KOPT-K1 (cell line): Measurements from ENCODE around the gene RASSF5.

Source experiments
- H3K27ac ChIP-seq: fragments of 200-600 bp; sonication (generic); 2 replicates; pipeline ENCODE4 v1.5.1; 2016; ENCODE audit warnings: antibody characterized with exemption, mild to moderate bottlenecking, low read depth, low read length; ENCODE audit not compliant: poor library complexity, severe bottlenecking
- H3K36me3 ChIP-seq: fragments of 200-600 bp; sonication (generic); 2 replicates; pipeline ENCODE4 v1.5.1; 2017; ENCODE audit warnings: antibody characterized with exemption, mild to moderate bottlenecking, low read length, moderate library complexity; ENCODE audit not compliant: insufficient read depth
- H3K9me3 ChIP-seq: fragments of 200-600 bp; sonication (generic); 2 replicates; pipeline ENCODE4 v1.5.1; 2017; ENCODE audit warnings: antibody characterized with exemption, low read length, mild to moderate bottlenecking; ENCODE audit not compliant: insufficient read depth, poor library complexity, severe bottlenecking

RASSF5 gene, protein sequence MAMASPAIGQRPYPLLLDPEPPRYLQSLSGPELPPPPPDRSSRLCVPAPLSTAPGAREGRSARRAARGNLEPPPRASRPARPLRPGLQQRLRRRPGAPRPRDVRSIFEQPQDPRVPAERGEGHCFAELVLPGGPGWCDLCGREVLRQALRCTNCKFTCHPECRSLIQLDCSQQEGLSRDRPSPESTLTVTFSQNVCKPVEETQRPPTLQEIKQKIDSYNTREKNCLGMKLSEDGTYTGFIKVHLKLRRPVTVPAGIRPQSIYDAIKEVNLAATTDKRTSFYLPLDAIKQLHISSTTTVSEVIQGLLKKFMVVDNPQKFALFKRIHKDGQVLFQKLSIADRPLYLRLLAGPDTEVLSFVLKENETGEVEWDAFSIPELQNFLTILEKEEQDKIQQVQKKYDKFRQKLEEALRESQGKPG

DNA sequence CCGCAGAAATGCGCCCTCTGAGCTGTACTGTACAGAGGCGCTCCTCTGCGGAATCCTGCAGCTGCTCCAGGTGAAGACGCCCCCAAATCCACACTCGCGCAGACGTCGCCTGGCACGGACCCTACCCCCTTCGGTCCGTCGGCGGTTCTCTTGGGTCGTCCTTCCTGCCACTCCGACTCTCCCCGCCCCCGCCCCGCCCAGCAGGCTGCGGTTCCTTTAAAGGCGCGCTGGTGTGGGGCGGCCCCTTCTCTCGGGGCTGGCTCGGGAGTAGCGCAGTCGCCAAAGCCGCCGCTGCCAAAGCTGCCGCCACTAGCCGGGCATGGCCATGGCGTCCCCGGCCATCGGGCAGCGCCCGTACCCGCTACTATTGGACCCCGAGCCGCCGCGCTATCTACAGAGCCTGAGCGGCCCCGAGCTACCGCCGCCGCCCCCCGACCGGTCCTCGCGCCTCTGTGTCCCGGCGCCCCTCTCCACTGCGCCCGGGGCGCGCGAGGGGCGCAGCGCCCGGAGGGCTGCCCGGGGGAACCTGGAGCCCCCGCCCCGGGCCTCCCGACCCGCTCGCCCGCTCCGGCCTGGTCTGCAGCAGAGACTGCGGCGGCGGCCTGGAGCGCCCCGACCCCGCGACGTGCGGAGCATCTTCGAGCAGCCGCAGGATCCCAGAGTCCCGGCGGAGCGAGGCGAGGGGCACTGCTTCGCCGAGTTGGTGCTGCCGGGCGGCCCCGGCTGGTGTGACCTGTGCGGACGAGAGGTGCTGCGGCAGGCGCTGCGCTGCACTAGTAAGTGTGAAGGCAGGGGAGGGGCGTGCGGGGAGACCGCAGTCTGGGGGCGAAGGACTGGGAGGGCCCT lies at the start of gene RASSF5:
Gene RASSF5 (plus strand): TSS at position 248 of the 846 bp plus-strand sequence. CDS start 72 bp downstream, at position 320.
- no peaks in the 10 kb centered on the region for H3K36me3 ChIP-seq
- H3K27ac ChIP-seq = no peak within 1 kb of the TSS
- H3K9me3 ChIP-seq = no peaks in the 10 kb centered on the region

DNA sequence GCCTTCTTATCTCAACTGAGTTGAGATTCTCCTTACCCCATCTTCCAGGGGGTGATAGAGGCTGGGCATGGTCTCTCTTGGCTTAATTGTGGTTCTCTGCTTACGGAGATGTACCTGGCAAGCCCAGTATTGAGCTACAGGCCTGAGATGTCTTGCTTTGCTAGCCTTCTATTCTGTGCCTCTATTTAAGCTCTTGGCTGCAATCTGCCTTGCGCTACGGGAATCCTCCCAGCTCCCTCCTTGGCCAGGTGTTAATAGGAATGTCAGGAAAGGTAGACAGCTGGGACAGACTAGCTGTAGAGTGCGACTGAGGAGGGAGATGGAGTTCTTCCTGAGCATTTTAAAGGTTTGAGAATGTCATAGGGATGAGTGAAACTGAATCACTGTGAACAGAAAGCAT lies 47.6 kb upstream of the RASSF5 start:
- Histone ChIP-seq H3K9me3 (no peaks in the 10 kb centered on the region), H3K27ac (no peak overlapping the region), H3K36me3 (peaks cover 33% of the 10 kb centered on the region)

DNA sequence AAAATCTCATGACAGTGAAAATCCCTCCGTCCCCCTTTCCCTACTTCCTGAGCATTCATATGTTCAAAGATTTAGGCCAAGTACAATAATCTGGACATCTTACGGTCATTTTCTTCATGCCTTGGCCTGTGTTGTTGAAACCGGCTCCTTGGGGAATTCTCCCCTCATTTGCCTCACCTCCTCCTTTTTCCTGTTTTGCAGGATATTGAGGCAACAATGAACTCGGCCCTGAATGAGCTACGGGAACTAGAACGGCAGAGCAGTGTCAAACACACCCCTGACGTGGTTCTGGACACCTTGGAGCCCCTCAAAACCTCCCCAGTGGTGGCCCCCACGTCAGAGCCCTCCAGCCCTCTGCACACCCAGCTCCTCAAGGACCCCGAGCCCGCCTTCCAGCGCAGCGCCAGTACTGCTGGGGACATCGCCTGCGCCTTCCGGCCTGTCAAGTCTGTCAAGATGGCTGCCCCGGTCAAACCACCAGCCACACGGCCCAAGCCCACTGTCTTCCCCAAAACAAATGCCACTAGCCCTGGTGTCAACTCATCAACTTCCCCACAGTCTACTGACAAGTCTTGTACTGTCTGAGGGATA lies 46.4 kb upstream of the RASSF5 start:
- H3K36me3 ChIP-seq = peaks cover 22% of the 10 kb centered on the region; the same call in 1 of the 2 replicates
- no peak overlapping the region for H3K27ac ChIP-seq
- no peaks in the 10 kb centered on the region for H3K9me3 ChIP-seq

DNA sequence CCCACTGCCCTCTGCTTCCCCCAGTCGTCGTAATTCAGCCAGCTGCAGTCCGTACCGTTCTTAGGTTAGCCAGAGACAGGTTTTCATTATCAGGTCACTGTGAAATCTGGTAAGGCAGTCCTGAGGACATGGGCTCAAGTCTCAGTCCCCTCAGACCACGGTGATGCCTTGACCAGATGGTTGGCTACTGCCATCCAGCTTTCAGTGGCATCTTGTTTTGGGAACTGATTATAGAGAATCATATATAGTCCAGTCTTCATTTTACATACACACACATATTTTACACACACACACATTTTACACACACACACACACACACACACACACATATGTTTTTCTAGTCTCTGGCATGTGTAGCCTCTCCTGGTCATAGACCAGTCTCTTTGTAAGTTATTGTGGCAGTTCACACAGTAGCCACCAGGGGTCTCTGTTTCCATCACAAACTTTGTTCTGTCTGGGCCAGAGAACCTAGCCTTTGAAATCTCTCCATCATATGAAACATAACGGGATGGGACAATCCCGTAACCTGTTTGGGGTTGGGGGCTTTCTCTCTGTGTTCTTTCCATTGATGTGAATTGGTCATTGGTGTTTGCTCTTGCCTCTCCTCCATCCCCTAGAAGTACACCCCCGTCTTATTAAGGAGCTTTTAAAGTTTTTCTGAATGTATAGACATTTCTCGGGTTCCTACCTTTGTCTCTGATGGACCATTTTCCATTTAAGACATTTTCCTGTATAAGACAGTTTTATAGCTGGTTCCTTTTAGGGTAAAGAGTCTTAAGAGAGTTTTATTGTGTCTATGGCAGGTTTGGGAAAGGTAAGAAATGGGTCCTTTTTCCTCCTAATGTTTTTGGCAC lies 45.5 kb upstream of the RASSF5 start:
- Histone ChIP-seq H3K9me3 (no peaks in the 10 kb centered on the region), H3K27ac (no peak overlapping the region), H3K36me3 (peaks cover 21% of the 10 kb centered on the region; the same call in 1 of the 2 replicates)

DNA sequence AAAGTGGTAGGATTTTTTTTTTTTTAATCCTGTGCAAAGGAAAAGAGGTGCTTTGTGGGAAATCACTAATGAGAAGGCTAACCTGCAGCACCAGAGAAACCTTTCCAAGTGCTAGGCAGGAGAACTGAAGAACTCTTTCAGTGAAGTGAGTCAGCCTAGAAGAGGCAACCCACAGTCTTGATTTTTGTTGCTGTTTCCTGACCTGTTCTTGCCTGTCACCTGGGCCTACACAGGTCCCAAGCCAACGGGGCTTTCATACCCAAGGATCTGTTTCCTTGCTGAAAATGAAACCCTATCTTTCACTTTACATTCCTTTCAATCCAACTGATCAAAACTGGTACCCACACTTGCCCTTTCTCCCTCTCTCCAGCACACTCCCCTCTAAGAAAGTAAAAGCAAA lies 44.2 kb upstream of the RASSF5 start:
- Histone ChIP-seq H3K9me3 (no peaks in the 10 kb centered on the region), H3K36me3 (peaks cover 17% of the 10 kb centered on the region; the same call in 1 of the 2 replicates), H3K27ac (no peak overlapping the region)

DNA sequence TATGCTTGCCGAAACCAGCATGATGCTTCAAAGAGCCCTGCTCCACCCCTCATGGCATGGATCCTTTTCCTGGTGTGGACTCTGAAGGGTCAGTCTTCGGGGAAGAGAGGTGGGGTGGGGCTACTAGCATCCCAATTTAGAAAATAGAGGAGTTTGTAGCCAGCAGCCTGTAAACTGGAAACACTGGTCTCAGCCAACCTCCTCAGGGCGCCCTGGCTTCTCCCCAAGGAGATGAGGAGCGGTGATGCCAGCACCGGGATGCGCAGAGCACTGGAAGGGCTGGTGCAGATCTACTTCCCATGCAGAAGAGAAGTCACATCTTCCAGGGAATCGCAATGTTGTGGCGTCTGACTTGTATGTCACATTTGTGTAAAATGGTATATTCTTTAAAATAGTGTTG lies 43.4 kb upstream of the RASSF5 start:
- Histone ChIP-seq H3K36me3 (peaks cover 9% of the 10 kb centered on the region; the same call in 1 of the 2 replicates), H3K27ac (no peak overlapping the region), H3K9me3 (no peaks in the 10 kb centered on the region)

DNA sequence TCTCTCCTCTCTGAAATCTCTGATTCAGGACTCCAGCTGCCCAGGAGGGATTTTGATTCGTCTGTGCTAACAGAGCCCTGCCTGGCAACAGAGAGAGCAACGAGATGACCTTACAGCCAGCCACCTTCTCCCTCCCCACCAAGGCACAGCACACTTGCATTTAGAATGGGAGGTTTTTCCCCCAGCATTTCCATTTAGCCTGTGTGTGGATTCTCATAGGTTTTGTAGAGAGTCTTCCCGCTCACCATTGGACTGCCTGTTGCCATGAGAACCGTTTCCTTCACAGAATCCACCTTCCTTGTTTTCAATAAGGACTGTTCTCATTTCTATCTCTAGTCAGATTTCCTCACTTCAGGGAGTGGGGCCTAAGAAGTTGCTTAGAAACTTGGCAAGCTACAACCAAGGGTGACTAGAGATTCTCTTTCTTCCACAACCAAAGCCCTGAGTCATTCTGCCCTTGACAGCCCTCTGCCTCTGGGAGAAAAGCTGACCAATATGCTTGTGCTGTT lies 42.8 kb upstream of the RASSF5 start:
- Histone ChIP-seq H3K27ac (no peak overlapping the region), H3K9me3 (no peaks in the 10 kb centered on the region), H3K36me3 (peaks cover 8% of the 10 kb centered on the region; the same call in 1 of the 2 replicates)

DNA sequence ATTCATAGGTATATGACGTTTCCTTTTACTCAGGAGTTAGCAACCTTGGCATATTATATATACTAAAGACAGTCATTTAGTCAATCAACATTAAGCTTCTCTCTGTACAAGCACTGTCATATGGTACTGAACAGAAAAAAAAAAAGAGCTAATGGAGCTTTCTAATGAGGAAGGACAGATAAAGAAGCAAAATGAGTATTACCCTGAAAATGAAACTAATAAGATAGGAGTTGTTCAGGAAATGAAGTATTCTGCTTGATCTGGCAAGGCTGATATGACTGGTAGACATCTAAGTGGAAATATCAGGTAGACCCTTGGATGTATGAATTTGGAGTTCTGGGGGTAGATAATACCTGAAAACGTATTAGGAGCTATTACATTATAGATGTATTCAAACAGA lies 41.4 kb upstream of the RASSF5 start:
- Histone ChIP-seq H3K9me3 (no peaks in the 10 kb centered on the region), H3K27ac (no peak overlapping the region)

DNA sequence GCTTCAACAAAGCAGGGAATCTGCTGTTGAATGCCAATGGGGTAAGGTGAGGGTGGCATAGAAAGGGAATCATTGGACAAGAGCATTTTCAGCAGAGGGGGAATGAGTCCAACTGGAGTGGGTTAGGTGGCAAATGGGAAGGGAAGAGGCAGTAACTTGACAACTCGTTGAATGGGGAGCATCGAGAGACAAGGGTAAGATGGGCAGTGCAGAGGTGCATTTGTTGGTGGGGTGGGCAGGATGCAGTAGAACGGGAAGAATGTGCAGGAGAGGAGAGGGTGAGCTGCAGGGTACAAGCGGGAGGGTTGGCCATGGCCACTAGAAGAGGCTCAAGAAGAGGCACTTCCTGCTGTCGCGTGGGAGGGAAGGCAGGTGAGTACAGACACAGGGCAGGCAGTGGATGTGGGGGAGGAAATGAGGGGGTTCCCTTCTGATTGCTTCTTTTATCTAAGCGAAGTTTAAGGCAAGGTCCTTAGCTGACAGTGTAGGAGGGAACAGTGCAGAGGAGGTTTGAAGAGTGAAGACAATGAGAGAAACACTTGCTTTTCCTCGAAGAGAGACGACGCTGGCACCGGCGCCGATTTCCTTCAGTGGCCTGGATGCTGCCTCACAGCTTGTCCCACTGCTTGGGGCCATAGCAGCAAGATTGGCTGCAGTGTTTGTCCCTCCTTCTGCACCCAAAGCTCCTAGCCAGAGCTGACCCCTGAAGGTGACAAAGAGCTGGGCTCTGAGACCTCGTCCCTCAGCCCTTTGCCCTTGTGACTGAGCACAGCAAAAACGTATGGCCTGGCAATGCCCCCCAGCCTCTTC lies 40.3 kb upstream of the RASSF5 start:
- no peaks in the 10 kb centered on the region for H3K9me3 ChIP-seq
- H3K36me3 ChIP-seq = no peaks in the 10 kb centered on the region
- H3K27ac ChIP-seq = peak overlapping the region; percentile 48

More for the DNA sequence above, 41.4 kb upstream of the RASSF5 start:
- peaks cover 8% of the 10 kb centered on the region; the same call in 1 of the 2 replicates for H3K36me3 ChIP-seq

DNA sequence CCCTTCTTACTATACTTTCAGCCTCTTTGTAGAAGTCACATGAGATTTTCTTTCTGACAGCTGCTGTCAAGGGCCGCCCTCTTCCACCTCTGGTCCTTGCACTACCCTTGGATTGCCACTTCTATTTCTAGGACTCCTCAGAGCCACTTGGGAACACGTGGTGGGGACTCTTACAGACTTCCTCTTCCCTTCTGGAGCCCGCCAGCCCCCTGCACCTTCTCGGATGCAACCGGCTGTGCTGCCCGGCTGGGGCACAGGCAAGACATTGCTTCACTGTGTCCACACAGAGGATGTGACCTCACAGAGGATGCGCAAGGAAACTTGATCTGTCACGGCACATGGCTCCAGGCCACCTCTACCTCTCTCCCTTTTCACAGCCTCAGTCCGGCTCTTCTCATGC lies 39.4 kb upstream of the RASSF5 start:
- peak overlapping the region; percentile 48 for H3K27ac ChIP-seq
- H3K36me3 ChIP-seq = peaks cover 1% of the 10 kb centered on the region; the same call in 1 of the 2 replicates
- H3K9me3 ChIP-seq = no peaks in the 10 kb centered on the region

DNA sequence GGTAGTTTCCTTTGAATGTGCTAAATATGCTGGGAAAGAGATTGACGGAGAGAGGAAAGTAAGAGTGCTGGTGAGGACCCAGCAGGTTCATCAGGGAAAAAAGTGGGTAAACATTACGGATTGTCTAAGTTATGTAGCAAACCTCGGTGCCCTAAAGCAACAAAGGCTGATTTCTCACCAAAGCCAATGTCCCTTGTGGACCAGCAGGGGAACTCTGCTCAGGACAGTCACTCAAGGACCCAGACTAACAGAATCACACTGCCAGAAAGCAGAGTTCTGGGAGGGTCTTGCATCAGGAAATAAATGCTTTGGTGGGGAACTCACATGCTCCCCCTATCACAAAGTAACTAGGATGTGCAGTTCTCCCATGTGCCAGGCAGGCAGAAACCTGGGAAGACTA lies 38.8 kb upstream of the RASSF5 start:
- no peaks in the 10 kb centered on the region for H3K9me3 ChIP-seq
- H3K36me3 ChIP-seq = peaks cover 8% of the 10 kb centered on the region
- H3K27ac ChIP-seq = peak overlapping the region; percentile 48

DNA sequence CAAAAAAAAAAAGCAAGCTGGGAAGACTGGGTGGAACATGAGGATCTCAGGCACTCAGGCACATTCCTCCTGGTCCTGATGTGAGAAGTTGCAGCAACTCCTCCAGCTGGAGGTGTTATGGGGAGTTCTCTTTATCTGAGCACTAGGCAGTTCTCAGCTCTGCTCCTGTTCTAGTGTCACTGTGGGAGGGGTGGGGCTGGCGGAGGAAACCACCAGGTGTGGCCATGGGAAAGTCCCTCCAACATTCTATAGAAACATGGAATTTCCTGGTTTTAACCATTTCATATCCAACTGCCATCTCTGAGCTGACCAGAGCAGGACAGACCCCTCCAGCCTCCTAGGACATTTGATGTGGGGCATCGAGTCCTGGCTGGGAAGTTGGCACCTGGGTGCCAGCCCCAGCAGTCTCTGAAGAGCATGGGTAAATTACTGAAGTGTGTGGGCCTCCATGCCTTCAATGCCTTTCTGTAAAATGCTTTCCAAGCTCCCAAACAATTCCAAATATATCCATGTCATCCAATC lies 37.9 kb upstream of the RASSF5 start:
- H3K9me3 ChIP-seq = no peaks in the 10 kb centered on the region
- H3K27ac ChIP-seq = peak overlapping the region; percentile 84
- H3K36me3 ChIP-seq = peaks cover 16% of the 10 kb centered on the region

DNA sequence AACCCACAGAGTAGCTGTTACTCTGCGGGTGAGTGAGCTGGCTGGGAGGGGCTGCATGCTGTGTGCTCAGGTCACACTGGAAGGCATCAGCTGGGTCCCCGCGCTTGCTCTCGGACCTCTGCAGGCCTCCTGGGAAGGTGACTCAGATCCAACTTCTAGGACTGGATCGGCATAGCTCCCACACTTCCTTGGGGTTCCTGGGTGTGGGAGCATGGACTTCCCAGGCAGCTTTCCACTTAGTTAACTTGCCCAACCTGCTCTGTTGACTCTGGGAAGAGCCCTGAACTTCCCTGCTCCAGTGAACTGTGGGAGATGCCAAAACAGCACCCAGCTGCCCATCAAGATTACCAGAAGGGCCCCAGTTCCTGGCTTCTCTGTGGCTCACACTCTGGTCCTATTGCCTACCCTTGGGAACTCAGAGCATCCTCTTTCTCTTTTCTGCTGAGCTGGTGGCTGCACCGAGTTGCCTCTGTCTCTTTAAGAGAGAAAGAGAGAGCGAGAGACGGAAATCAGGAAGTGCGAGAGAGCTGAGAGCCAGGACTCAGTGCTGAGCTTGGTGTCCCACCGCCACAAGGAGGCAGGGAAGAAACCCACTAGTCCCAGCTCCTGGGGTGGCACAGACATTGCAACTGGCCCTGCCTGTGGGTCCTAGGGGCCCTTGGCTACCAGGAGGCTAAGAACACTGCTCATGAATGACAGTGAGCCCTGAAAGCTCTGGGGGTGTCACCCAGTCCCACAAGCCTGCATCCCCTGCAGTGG lies 37.2 kb upstream of the RASSF5 start, which contains the start of gene IKBKE:
Gene IKBKE (plus strand): TSS at position 544 of the 759 bp plus-strand sequence. CDS start 2,752 bp downstream, outside the sequence.
- Histone ChIP-seq H3K36me3 (peaks cover 23% of the 10 kb centered on the region), H3K27ac (peak within 1 kb of the TSS; percentile 84), H3K9me3 (no peaks in the 10 kb centered on the region)
